Mucosa of rectum (tissue), 2 donors: ENCODE data around the gene BLTP3A.
"Not testable (repeated sequence)": the region's sequence is repeated elsewhere in the genome, so short reads cannot be mapped to it uniquely, and the experiment has no call there.

Source experiments
- H3K27ac ChIP-seq, 2 donors: one replicate each; pipeline ENCODE4 v1.7.0; 2013; ENCODE audit warnings: inconsistent platforms in 2 of 2, low read depth in 2 of 2, low read length in 2 of 2
- H3K27me3 ChIP-seq, 2 donors: one replicate each; pipeline ENCODE4 v1.7.0; 2013; ENCODE audit warnings: low read length in 2 of 2; ENCODE audit not compliant: control insufficient read depth in 2 of 2, insufficient read depth in 2 of 2
- H3K36me3 ChIP-seq, 2 donors: one replicate each; pipeline ENCODE4 v1.7.0; 2013; ENCODE audit warnings: low read length in 2 of 2; ENCODE audit not compliant: control insufficient read depth in 2 of 2, insufficient read depth in 2 of 2
- H3K4me1 ChIP-seq, 2 donors: one replicate each; pipeline ENCODE4 v1.7.0; 2013; ENCODE audit warnings: low read length in 2 of 2, mild to moderate bottlenecking in 1 of 2; ENCODE audit not compliant: control insufficient read depth in 2 of 2, insufficient read depth in 2 of 2
- H3K4me3 ChIP-seq, 2 donors: one replicate each; pipeline ENCODE4 v1.7.0; 2013; ENCODE audit warnings: low read length in 2 of 2
- H3K9ac ChIP-seq, 2 donors: one replicate each; pipeline ENCODE4 v1.7.0; 2013; ENCODE audit warnings: low read length in 2 of 2, low read depth in 1 of 2, mild to moderate bottlenecking in 1 of 2
- H3K9me3 ChIP-seq, 2 donors: one replicate each; pipeline ENCODE4 v1.7.0; 2013; ENCODE audit warnings: low read length in 2 of 2; ENCODE audit not compliant: control insufficient read depth in 2 of 2
- donor health status: healthy.
- donor health status: Normal muscosa, but diverticular disease.

Gene BLTP3A, protein sequence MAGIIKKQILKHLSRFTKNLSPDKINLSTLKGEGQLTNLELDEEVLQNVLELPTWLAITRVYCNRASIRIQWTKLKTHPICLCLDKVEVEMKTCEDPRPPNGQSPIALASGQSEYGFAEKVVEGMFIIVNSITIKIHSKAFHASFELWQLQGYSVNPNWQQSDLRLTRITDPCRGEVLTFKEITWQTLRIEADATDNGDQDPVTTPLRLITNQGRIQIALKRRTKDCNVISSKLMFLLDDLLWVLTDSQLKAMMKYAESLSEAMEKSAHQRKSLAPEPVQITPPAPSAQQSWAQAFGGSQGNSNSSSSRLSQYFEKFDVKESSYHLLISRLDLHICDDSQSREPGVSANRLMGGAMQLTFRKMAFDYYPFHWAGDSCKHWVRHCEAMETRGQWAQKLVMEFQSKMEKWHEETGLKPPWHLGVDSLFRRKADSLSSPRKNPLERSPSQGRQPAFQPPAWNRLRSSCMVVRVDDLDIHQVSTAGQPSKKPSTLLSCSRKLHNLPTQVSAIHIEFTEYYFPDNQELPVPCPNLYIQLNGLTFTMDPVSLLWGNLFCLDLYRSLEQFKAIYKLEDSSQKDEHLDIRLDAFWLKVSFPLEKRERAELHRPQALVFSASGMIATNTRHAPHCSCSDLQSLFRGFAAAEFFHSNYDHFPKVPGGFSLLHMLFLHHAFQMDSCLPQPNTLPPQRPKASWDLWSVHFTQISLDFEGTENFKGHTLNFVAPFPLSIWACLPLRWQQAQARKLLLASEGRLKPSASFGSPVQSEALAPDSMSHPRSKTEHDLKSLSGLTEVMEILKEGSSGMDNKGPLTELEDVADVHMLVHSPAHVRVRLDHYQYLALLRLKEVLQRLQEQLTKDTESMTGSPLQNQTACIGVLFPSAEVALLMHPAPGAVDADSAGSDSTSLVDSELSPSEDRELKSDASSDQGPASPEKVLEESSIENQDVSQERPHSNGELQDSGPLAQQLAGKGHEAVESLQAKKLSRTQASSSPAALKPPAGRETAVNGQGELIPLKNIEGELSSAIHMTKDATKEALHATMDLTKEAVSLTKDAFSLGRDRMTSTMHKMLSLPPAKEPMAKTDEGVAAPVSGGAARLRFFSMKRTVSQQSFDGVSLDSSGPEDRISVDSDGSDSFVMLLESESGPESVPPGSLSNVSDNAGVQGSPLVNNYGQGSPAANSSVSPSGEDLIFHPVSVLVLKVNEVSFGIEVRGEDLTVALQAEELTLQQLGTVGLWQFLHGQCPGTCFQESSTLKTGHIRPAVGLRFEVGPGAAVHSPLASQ (N-terminal part only)

DNA sequence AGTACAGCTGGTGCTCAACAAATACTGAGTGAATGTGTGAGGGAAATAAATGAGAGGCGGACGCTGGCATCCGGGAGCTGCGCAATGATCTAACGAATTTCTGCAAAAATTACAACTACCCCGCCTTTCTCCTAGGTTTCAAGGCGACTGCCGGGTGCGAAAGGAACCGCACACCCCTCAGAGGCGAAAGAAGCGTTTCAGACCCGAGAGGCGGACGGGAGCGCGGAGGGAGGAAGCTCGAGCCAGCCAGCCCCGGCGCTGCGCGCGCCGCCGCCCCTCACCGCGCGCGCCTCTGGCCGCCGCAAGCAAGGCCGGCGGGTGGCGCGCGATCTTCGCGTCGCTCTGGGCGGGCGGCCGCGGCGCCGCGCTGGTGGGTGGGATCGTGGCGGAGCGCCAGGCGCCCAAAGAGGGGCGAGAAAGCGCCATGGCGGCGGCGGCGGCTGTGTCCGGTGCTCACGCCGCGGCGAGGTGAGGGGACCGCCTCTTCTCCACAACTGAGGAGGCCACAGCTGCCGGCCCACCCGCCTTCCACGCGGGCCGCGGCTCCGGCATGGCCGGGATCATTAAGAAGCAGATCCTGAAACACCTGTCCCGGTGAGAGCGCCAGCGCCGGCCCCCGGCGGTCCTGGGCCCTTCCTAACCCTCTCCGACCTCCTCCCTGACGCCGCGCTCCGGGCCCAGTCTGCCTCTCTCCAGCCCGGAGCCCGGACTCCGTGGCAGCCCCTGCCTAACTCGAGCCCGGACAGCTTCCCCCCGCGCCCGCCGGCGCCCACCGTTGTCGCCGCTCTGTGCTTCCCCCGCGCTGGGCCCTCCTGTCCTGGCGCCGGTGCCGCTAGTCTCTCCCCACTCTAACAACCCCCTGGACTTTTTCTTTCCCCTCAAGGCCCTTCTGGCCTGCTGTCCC, at the start of gene BLTP3A:
Gene BLTP3A (plus strand): TSS at position 383 of the 904 bp plus-strand sequence. CDS start 168 bp downstream, at position 551.
- Histone ChIP-seq H3K9ac (peak within 1 kb of the TSS; percentile 86 to 97), H3K9me3 (no peaks in the 10 kb centered on the region), H3K27ac (peak within 1 kb of the TSS; percentile 83 to 90), H3K4me1 (peaks cover 8% of the 10 kb centered on the region in 2 donors), H3K36me3 (no peaks in the 10 kb centered on the region), H3K4me3 (peak within 1 kb of the TSS; percentile 84 to 96), H3K27me3 (no peaks in the 10 kb centered on the region)

DNA sequence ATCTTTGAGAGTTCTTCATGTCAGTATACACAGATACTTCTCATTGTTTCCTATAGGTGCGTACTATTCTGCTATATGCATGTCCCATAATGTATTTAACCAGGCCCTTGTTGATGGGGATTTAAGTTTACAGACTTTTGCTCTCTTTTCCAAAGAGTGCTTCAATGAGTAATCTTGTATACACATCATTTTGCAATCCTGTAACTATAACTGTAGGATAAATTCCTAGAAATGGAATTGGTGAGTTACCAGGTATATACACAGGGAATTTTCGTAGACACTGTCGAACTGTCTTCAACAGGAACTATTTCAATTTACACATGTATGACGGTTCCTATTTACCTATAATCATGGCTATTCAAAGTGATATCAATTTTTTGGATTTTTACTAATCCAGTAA, 49.8 kb upstream of the BLTP3A start:
- H3K4me1 ChIP-seq, result peaks cover 12 to 18% of the 10 kb centered on the region in 2 donors
- no peaks in the 10 kb centered on the region for H3K27me3 ChIP-seq
- no peaks in the 10 kb centered on the region for H3K9me3 ChIP-seq
- no peaks in the 10 kb centered on the region for H3K36me3 ChIP-seq
- H3K4me3 ChIP-seq, result no peak overlapping the region
- no peak overlapping the region for H3K9ac ChIP-seq
- H3K27ac ChIP-seq, result no peak overlapping the region

DNA sequence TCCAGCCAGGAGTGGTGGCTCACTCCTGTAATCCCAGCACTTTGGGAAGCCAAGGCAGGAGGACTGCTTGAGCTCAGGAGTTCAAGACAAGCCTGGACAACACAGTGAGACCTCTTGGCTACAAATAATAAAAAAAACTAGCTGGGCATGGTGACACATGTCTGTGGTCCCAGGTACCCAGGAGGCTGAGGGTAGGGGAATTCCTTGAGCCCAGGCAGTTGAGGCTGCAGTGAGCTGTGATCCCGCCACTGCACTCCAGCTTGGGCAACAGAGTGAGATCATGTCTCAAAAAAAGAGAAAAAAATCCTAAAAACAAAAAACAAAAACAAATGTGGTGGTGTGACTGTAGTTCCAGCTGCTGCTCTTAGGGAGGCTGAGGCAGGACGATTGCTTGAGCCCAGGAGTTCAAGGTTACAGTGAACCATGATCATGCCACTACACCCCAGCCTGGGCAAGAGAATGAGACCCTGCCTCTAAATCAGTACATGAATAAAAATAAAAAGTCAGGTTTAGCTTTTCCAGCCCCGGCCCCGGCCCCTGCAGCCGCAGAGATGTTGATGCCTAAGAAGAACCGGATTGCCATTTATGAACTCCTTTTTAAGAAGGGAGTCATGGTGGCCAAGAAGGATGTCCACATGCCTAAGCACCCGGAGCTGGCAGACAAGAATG, 48.1 kb upstream of the BLTP3A start:
- Histone ChIP-seq H3K9me3 (no peaks in the 10 kb centered on the region), H3K27ac (no peak overlapping the region), H3K4me3 (no peak overlapping the region), H3K27me3 (no peaks in the 10 kb centered on the region), H3K9ac (no peak overlapping the region), H3K36me3 (no peaks in the 10 kb centered on the region), H3K4me1 (peaks cover 12 to 18% of the 10 kb centered on the region in 2 donors)

DNA sequence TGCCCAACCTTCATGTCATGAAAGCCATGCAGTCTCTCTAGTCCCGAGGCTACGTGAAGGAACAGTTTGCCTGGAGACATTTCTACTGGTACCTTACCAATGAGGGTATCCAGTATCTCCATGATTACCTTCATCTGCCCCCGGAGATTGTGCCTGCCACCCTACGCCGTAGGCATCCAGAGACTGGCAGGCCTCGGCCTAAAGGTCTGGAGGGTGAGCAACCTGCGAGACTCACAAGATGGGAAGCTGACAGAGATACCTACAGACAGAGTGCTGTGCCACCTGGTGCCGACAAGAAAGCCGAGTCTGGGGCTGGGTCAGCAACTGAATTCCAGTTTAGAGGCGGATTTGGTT, 47.6 kb upstream of the BLTP3A start:
- not testable (repeated sequence) for H3K27me3 ChIP-seq, H3K4me3 ChIP-seq, H3K36me3 ChIP-seq, H3K27ac ChIP-seq, H3K9me3 ChIP-seq, H3K9ac ChIP-seq
- peaks cover 12 to 18% of the 10 kb centered on the region in 2 donors for H3K4me1 ChIP-seq

DNA sequence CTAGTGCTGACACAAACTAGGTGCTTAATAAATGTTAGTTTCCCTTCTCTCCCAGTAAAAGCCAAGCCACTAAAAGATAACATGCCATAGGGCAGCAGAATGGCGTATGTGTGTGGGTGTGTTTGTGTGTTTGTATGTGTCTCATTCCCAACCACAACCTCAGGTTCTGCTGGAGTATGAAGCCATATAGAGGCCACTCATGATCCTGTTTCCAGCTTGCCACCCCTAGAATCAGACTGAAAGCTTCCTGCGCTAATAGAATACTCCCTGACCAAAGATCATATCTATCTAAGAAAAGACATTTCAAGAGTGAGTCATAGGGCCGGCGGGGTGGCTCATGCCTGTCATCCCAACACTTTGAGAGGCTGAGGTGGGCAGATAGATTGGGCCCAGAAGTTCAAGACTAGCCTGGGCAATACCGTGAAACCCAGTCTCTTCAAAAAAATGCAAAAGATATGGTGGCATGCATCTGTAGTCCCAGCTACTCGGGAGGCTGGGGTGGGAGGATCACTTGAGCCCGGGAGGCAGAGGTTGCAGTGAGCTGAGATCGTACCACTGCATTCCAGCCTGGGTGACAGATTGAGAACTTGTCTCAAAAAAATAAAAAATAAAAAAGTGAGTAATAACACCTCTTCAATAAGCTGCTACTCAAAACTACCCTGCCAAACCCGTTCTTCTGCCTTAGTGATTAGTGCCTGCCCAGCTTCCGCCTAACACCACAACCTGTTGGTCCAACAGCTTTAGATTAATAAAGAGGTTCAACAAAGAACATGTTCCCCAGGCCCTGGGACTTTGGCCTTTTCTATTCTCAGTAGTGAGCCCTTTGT, 46.4 kb upstream of the BLTP3A start:
- Histone ChIP-seq H3K9me3 (no peaks in the 10 kb centered on the region), H3K27ac (peak overlapping the region; percentile 72 to 82), H3K4me1 (peaks cover 12 to 18% of the 10 kb centered on the region in 2 donors), H3K27me3 (no peaks in the 10 kb centered on the region), H3K9ac (peak overlapping the region in 1 of 2 donors; percentile 17), H3K36me3 (no peaks in the 10 kb centered on the region), H3K4me3 (peak overlapping the region in 1 of 2 donors; percentile 35)

DNA sequence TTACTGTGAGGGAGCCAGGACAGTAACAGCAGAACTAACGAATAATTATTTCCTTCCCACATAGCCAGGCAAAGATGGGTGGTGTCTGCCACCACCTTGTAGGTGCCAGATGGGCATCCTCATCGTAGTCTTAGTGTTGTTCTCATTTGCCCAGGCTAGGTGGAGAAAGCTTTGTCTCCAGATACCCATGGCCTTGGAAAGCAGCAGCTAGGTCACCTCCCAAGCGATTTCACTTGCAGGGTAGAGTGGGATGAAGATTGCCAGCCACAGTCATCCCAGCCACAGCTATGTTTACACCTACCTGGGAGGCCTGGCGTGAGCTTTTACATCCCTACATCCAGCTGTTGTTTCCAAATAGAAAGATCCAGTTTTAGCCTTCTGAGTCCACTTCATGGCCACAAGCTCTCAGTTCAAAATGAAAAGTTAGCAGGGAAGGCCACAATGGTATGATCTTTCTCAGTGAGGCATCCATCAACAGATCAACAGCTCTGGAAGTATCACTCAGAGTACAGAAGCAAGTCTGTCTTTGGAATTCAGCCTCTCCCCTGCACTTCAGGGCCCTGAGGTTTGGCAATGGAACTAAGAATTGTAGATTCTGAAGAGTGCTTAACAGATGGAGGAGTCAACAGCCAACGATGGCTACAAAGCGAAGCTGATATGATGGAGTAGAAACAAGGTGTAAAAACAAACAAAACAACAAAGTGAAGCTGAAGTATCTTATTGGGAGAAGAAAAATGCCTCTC, 45.6 kb upstream of the BLTP3A start:
- no peaks in the 10 kb centered on the region for H3K36me3 ChIP-seq
- no peaks in the 10 kb centered on the region for H3K27me3 ChIP-seq
- peak overlapping the region; percentile 72 to 82 for H3K27ac ChIP-seq
- no peak overlapping the region for H3K4me3 ChIP-seq
- no peak overlapping the region for H3K9ac ChIP-seq
- H3K4me1 ChIP-seq, result peaks cover 12 to 18% of the 10 kb centered on the region in 2 donors
- no peaks in the 10 kb centered on the region for H3K9me3 ChIP-seq

DNA sequence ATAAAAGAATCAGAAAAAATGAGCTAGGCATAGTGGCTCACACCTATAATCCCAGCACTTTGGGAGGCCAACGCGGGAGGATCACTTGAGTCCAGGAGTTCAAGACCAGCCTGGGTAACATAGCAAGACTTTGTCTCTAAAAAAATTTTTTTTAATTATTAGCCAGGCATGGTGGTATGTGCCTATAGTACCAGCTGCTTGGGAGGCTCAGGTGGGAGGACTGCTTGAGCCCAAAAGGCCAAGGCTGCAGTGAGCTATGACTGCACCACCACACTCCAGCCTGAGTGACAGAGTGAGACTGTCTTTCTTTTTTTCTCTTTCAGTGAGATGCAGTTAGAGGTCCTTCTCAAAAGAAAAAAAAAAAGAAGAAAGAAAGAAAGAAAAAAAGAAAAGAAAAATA, 43.1 kb upstream of the BLTP3A start:
- no peaks in the 10 kb centered on the region for H3K9me3 ChIP-seq
- no peak overlapping the region for H3K9ac ChIP-seq
- H3K27me3 ChIP-seq, result no peaks in the 10 kb centered on the region
- H3K36me3 ChIP-seq, result no peaks in the 10 kb centered on the region
- peaks cover 12 to 18% of the 10 kb centered on the region in 2 donors for H3K4me1 ChIP-seq
- H3K27ac ChIP-seq, result no peak overlapping the region
- H3K4me3 ChIP-seq, result no peak overlapping the region

DNA sequence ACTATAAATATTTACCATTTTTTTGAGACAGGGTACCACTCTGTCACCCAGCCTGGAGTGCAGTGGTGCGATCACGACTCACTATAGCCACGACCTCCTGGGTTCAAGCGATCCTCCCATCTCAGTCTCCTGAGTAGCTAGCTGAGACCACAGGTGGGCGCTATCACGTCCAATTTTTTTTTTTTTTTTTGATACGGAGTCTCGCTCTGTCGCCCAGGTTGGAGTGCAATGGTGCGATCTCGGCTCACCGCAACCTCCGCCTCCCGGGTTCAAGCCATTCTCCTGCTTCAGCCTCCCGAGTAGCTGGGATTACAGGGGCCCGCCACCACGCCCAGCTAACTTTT, 35.4 kb upstream of the BLTP3A start:
- not testable (repeated sequence) for H3K9me3 ChIP-seq, H3K27me3 ChIP-seq, H3K36me3 ChIP-seq
- Histone ChIP-seq H3K4me3 (peak overlapping the region; percentile 91 to 92), H3K4me1 (peaks cover 5 to 10% of the 10 kb centered on the region in 2 donors), H3K27ac (peak overlapping the region; percentile 91), H3K9ac (peak overlapping the region; percentile 83)
